HG03103 (cell line): ENCODE data around the gene HDAC4.
"Not testable (repeated sequence)": the region's sequence is repeated elsewhere in the genome, so short reads cannot be mapped to it uniquely, and the experiment has no call there.

Source experiments
- ATAC-seq: cut with Tn5 transposase; IDR thresholded peaks from one replicate; pipeline ENCODE4 v1.9.1; 2021; ENCODE audit warnings: low read depth; ENCODE audit not compliant: unreplicated experiment

HDAC4 gene

DNA sequence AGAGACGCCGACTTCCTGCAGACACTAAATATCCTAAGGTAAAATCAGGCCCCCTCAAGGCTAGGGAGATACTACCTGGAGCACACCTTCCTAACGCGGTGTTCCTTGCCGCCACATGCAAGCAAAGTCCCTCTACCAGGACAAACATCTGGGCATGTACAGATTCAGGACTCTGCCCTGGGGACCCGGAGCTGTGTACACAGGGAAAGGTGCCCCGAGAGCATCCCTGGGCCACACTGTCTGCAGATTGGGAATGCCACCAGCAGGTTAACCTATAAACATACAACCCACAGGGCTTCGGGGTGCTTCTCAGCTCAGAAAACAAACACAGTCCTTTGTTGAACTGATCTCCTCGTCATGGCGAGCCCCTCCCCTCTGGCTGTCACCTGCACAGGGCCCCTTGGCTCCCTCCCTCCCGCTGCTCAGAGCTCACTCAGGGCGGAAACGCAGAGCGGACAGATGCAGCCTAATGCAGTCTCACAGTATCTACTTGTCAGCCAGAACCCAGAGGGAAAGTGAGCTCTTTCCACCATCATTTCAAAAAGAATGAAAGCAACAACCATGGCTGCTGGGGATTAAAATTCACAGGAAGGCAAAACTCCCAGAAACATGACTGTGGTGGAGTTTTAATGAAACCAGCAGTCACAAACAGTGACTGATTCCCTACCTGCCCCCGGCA, 218.8 kb downstream of the HDAC4 start:
- no peak for ATAC-seq

GRCh38 chr2:239181074-239181902, 219.5 kb downstream of the HDAC4 start:
- ATAC-seq, result no peak

GRCh38 chr2:239180526-239181073, 220.2 kb downstream of the HDAC4 start:
- no peak for ATAC-seq

- no peak for ATAC-seq
Measured at GRCh38 chr2:239179851-239180371, 220.9 kb downstream of the HDAC4 start.

DNA sequence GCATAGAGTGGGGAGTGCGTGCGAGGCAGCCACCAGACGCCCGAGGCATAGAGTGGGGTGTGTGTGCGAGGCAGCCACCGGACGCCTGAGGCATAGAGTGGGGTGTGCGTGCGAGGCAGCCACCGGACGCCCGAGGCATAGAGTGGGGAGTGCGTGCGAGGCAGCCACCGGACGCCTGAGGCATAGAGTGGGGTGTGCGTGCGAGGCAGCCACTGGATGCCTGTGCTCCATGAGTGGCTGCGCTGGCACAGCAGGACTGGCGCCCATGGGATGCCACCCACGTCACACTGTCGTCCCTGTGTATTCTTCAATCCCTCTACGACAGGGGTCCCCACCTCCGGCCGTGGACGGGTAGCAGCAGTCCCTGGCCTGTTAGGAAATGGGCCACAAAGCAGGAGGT, 221.9 kb downstream of the HDAC4 start:
- no peak for ATAC-seq

- ATAC-seq, result no peak
Measured at GRCh38 chr2:239178484-239178883, 222.3 kb downstream of the HDAC4 start.

DNA sequence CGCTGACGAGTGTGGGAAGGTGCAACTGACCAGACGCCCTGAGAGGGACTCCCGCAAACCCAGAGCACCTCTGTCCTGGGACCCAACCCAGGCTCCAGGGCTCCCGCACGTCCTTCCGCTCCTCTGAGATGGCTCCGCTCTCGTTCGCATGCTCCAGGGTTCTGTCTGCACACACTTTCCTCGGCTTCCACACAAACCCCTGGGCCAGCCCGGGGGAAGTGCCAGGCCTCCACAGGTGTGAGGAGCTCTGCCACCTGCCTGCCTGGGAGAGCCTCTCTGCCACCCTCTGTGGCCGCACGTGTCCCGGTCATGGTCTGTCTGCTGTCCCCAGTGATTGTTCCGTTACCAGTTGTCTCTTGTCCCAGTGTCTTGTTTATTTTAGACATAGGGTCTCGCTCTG, 222.9 kb downstream of the HDAC4 start:
- no peak for ATAC-seq

- no peak for ATAC-seq
Measured at GRCh38 chr2:239177325-239177724, 223.5 kb downstream of the HDAC4 start.

DNA sequence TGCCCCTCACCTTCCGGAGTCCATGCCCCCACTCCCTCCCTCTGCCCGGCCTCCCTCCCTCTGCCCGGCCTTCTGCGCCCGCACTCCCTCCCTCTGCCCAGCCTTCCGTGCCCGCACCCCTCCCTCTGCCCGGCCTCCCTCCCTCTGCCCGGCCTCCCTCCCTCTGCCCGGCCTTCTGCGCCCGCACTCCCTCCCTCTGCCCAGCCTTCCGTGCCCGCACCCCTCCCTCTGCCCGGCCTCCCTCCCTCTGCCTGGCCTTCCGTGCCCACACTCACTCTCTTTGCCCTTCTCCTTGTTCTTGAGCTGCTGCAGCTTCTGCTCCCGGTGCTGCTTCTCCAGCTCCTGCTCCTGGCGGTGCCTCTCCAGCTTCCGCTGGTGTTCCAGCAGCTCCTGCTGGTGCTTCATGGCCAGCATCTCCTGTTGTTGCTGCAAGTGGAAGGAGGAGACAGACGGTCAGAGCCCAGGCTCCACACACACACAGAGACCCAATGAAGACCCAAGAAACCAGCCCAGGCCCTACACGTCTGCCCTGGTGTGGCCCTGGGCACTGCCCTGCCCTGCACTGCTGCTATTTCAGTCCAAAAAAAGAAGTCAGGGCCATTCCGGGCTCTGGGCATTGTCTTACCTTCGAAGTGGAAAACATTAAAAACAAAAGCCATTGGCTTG, 224.5 kb downstream of the HDAC4 start:
- not testable (repeated sequence) for ATAC-seq

DNA sequence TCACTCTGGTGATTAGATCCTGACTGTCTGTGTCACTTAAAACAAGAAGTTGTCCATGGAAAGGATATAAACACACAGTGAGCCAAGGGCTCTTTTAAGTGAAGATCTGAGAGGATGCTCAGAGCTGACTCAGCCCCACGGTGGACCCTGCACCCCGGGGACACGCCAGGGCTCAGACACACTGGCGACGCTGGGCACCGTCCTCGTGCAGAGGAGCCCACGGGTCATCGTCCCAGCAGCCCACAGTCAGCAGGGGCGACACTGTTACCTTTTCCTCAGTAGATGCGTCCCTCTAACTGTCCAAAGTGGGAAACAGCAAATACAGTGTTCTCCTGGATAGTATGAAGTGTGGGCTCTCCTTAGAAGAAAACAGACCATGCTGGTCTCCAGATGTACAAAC, 225.6 kb downstream of the HDAC4 start:
- ATAC-seq, result no peak

DNA sequence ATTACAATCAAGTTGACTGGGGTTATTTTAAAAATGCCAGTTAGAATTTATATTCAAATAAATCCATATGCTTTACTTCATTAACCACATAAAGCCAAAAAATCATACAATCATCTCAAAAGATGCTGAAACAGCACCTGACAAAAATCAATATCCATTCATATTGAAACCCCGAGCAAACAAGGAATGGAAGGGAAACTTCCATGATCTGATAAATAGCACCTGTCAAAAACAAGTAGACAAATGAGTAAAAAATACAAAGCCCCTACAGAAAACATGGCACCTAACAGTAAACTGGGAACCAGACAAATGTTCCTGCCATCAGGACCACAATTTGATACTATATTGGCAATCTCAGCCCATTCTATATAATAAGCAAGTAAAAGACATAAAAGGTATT, 227.5 kb downstream of the HDAC4 start:
- ATAC-seq, result no peak

- no peak for ATAC-seq
Measured at GRCh38 chr2:239171643-239172042, 229.2 kb downstream of the HDAC4 start.

GRCh38 chr2:239169311-239170048, 231.3 kb downstream of the HDAC4 start:
- ATAC-seq, result no peak

DNA sequence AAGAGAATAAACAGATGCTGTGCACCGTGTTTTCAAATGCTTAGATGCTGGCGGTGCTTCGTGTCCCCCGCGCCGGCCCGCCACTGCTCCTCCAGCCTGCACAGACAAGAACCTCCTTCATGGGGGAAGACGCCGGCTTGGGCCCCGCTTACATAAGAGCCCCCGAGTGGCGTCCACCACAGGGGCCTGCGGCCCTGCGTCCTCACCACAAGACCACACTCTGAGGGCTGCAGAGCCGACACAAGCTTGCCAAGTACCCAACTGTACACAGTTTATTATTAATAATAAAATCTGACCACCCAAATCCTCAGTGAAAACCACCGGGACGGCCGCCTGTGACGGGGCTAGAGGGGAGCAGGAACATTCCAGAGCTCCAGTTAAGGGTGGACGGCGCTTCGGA, 232.2 kb downstream of the HDAC4 start:
- no peak for ATAC-seq

DNA sequence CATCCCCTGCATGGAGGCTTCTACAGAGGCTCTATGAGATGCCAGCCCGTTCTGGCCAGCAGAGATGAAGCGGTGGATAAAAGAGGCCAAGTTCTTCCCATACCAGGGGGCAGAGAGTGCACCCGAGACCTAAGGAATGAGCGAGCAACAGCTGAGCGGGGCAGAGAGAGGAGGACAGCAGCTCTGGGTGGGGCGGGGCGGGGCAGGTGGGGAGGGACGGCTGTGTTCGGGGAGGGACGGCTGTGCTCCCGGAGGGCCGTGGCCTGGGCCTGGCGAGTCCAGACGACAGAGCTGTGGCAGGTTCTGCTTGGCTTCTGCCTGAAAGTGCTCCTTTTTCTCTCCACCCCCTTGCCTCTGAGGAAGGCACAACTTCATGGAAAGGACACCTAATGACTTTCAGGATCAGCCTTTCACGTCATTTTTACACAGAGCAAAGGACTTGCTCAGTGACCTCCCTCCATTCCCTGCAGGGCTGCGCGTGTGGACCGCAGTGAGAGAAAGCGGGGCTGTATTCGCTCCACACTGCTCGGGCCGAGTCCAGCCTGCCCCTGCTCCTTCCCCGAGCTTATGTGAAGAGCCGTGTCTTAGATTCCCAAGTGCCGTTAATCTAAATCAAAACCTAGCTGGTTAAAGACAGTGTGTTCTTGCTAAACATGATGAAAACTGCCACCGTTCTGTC, 232.9 kb downstream of the HDAC4 start:
- ATAC-seq, result no peak

- no peak for ATAC-seq
Measured at GRCh38 chr2:239167011-239167673, 233.7 kb downstream of the HDAC4 start.

DNA sequence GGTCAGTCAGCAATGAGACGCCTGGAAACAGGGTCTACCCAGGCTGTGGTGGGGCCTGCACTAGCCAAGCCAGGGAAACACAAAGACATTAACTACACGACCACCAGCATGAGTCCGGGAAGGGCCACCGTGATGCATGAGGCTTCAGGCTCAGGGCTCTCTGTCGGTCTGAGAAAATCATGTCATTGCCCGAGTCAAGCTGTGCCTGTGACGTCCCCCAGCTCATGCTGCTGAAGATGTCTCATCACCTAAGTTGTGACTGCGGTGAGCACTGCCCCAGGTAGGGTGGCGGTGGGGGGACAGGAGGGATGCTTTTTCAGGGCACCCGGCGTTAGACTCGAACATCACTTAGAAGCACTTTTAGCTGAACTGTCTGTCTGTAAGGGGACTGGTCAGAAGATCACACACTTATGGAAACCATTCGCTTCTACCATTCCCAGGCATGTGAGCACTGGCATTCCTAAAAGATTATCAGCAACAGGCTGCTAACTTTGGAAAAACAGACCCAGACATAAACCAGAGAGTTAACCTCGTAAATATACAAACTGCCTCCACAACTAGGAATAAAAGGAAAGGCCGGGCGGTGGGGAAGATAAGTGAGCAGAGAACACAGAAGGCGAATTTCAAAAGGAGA, 234.5 kb downstream of the HDAC4 start:
- ATAC-seq, result no peak

DNA sequence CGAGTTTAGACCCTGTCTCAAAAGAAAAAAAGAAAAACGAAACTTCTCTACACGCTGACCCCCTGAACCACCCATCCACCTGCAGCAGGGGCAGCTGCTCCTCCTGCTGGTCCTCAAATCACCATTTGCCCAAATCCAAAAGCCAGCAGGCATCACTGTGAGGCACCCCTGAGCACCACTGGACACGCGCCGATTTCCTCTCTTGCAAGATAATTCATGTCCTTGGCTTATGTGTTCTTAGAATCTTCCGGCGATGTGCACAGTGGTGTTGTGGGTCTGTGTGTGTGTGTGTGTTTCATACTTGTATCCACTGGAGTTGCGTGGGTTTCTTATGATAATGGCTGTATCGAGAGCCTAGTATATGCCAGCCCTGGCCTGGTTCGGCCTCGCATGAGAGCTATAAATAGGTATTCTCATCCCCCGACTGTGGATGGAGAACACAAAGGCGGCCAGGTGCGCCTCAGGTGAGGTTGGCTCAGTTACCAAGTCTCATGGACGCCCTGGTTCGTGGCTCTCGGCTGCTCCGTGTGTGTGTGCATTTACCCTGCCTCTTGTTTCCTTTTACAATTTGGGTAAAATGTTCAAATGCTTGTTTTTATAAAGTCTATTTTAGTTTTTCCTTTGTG, 235.5 kb downstream of the HDAC4 start:
- ATAC-seq, result no peak
